ENCODE results near the gene RBM33.

The RBM33 gene

DNA sequence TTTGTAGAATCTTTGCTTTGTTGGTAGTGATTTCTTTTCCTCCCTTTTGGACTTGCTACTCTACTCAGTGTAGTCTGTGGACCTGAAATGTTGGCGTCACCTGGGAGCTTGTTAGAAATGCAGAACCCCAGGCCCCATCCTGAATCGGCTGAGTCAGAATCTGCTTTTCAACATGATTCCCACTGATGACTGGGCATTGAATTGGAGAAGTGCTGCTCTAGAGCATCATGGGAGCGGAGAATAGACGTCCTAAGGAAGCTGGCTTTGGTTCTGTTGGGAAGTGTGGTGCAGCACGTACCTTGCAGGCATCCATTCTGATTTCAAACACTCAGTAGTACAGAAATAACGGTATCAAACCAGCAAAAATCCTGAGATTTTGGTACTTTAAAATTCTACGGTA, 54.7 kb downstream of the RBM33 start:
- Histone ChIP-seq H3K36me3 (ENCODE audit: insufficient read depth, low read length) (peaks cover 6% of the 10 kb centered on the region; the same call in 1 of the 2 replicates), H3K9ac (ENCODE audit: low read depth, low read length) (no peak overlapping the region), H3K9me3 (ENCODE audit: control insufficient read depth, insufficient read depth, low read length) (no peaks in the 10 kb centered on the region), H3K4me1 (ENCODE audit: insufficient read depth, low read length) (peaks cover 9% of the 10 kb centered on the region; the same call in 1 of the 2 replicates)

DNA sequence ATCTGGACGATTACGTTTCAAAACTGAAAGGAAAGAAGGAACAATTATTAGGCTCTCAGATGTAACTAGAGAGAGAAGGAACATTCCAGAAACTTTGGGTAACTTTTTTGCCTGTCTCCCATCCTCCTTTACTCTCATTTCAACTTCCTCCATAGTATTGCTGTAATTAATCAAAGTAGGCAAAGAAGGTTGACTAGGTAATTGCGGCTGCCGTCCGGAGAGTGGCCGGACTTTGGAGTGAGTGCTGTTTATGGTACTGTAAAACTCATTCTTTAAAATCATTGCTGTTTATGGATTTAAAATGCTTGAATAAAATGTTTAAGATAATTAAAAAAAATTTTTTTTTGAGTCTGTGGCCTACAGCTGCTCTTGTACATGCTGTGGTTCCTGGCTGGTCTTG, 56.4 kb downstream of the RBM33 start:
- no peaks in the 10 kb centered on the region for H3K9me3 ChIP-seq (ENCODE audit: control insufficient read depth, insufficient read depth, low read length)
- peaks cover 6% of the 10 kb centered on the region; the same call in 1 of the 2 replicates for H3K36me3 ChIP-seq (ENCODE audit: insufficient read depth, low read length)
- no peak overlapping the region for H3K9ac ChIP-seq (ENCODE audit: low read depth, low read length)
- peaks cover 9% of the 10 kb centered on the region; the same call in 1 of the 2 replicates for H3K4me1 ChIP-seq (ENCODE audit: insufficient read depth, low read length)

DNA sequence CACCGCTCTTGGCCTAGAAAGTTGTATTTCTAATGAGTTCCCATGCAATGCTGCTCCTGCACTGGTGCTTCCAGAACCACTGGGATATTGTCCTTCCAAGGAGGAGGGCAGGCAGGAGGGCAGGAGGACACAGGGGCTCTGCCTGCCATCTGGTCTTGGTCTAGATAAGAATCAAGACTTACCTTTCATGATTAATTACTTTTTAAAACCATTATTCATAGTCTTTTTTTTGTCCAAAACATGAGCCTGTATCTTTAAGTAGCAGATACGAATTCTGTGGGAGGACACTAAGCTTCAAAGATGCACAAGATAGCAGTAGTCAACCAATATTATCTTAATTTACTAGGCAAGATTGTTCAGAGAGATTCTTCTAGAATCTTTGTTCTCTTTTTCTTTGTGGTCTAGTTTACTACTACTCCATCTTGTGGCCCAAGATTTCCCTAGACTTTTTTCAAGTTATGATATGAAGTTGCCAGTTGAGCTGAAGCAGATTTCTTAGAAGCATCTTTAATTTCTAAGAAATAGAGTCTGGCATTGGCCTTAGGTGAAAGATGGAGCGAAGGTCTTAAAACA, 57.6 kb downstream of the RBM33 start:
- peaks cover 6% of the 10 kb centered on the region; the same call in 1 of the 2 replicates for H3K36me3 ChIP-seq (ENCODE audit: insufficient read depth, low read length)
- no peak overlapping the region for H3K9ac ChIP-seq (ENCODE audit: low read depth, low read length)
- H3K4me1 ChIP-seq (ENCODE audit: insufficient read depth, low read length) = peaks cover 9% of the 10 kb centered on the region; the same call in 1 of the 2 replicates
- H3K9me3 ChIP-seq (ENCODE audit: control insufficient read depth, insufficient read depth, low read length) = no peaks in the 10 kb centered on the region

DNA sequence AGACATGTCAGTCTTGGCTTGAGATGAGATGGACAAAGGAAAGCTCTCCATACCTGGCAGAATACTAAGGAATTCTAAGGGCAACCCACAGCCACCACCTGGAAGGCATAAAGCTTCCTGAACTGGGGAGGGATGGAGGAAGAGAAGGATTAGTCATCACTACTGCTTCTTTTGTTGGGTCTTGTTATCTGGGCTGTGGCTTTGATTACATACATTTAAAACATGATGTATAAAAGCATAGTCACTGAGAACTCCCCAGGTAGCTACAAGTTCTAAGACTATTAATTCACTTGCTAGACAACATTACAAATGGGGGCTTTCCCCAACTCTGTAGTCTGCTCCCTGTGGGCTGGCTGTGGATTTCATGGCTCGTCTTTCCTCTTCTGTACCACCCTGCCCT, 58.2 kb downstream of the RBM33 start:
- peaks cover 6% of the 10 kb centered on the region; the same call in 1 of the 2 replicates for H3K36me3 ChIP-seq (ENCODE audit: insufficient read depth, low read length)
- no peak overlapping the region for H3K9ac ChIP-seq (ENCODE audit: low read depth, low read length)
- H3K4me1 ChIP-seq (ENCODE audit: insufficient read depth, low read length) = peaks cover 9% of the 10 kb centered on the region; the same call in 1 of the 2 replicates
- H3K9me3 ChIP-seq (ENCODE audit: control insufficient read depth, insufficient read depth, low read length) = no peaks in the 10 kb centered on the region

DNA sequence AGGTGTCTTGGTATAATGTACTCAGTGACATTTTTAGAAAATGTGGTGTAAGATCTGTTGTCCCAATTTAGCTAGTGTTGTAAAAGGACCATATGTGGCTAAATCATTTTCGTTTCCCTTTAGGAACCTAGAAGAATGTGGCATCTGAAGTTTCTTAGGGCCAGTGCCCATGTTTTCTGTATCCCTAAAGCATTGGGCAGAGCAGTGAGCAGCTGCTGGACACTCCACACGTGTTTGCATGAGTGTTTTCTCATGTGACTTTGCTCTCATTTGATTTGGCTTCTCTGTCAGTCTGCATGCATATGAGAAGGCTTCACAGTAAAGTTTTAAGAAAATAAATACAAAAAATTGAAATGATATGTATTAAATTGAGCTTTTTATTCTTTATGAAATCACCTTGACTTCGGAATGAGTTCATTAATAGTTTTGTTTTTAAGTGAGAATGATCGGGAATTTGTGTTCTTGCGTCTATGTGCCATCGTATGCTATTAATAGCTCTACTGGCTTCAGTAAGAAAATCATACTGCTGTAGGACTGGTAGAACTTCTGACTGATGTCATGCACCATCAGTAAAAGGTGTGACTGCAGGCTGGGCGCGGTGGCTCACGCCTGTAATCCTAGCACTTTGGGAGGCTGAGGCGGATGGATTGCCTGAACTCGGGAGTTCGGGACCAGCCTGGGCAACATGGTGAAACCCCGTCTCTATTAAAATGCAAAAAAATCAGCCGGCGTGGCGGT, 61.3 kb downstream of the RBM33 start:
- H3K9me3 ChIP-seq (ENCODE audit: control insufficient read depth, insufficient read depth, low read length) = no peaks in the 10 kb centered on the region
- H3K36me3 ChIP-seq (ENCODE audit: insufficient read depth, low read length) = peaks cover 6% of the 10 kb centered on the region; the same call in 1 of the 2 replicates
- H3K4me1 ChIP-seq (ENCODE audit: insufficient read depth, low read length) = no peaks in the 10 kb centered on the region; the same call in 1 of the 2 replicates

DNA sequence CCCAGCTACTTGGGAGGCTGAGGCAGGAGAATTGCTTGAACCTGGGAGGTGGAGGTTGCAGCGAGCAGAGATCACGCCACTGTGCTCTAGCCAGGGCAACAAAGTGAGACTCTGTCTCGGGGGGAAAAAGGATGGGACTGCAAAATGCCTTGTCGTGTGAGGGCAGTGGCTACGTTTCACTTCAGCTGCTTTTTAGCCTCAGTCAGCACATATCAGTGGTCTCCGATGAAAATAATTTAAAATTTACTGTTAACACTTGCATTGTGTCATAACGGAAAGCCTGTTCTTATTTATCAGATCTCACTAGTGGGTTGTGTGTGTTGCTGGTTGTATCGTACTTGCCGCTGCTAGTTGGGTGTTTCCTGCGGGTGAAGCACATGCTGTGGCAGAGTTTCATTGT, 61.9 kb downstream of the RBM33 start:
- H3K9me3 ChIP-seq (ENCODE audit: control insufficient read depth, insufficient read depth, low read length) = no peaks in the 10 kb centered on the region
- H3K4me1 ChIP-seq (ENCODE audit: insufficient read depth, low read length) = no peaks in the 10 kb centered on the region; the same call in 1 of the 2 replicates
- H3K9ac ChIP-seq (ENCODE audit: low read depth, low read length) = no peak overlapping the region
- peaks cover 7% of the 10 kb centered on the region for H3K36me3 ChIP-seq (ENCODE audit: insufficient read depth, low read length)

More for the DNA sequence above, 61.3 kb downstream of the RBM33 start:
- no peak overlapping the region for H3K9ac ChIP-seq (ENCODE audit: low read depth, low read length)

DNA sequence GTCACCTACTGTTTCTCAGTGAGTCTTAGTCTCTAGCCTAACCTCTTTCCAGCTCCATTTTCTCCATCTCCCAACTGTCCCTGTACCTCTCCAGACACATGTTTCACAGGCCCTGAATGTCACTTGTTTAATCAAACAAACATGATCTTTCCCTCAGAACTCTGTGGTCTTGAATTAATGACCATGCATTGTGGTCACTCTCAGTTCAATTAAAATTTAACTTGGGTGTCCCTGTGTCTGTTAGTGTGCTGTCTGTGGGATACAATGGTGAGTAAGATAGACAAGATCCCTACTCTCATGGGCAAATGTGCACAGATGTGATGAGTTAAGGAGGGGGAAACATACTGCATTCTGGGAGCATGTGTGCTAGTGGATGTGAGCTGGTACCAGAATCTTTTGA, 65.0 kb downstream of the RBM33 start:
- Histone ChIP-seq H3K9me3 (ENCODE audit: control insufficient read depth, insufficient read depth, low read length) (no peaks in the 10 kb centered on the region), H3K36me3 (ENCODE audit: insufficient read depth, low read length) (peaks cover 7% of the 10 kb centered on the region), H3K9ac (ENCODE audit: low read depth, low read length) (no peak overlapping the region), H3K4me1 (ENCODE audit: insufficient read depth, low read length) (no peaks in the 10 kb centered on the region; the same call in 1 of the 2 replicates)

DNA sequence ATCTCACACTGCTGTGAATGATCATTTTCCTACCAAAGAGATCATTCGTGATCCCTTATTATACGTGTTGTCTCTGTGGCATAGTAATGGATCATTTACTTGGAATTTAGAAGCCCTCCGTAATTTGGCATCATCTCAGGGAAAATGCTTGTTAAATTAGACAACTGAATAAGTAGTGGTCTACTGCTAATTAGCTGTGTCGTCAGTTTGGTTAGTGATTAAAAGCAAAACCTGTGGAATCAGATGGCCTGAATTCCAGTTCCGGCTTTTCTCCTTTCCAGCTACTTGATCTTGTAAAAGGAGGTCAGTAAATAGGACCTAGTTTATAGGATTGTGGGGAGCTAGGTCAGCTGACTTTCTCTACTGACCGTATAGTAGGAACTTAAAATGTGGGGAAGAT, 65.6 kb downstream of the RBM33 start:
- Histone ChIP-seq H3K36me3 (ENCODE audit: insufficient read depth, low read length) (peaks cover 7% of the 10 kb centered on the region), H3K4me1 (ENCODE audit: insufficient read depth, low read length) (no peaks in the 10 kb centered on the region; the same call in 1 of the 2 replicates), H3K9me3 (ENCODE audit: control insufficient read depth, insufficient read depth, low read length) (no peaks in the 10 kb centered on the region), H3K9ac (ENCODE audit: low read depth, low read length) (no peak overlapping the region)

DNA sequence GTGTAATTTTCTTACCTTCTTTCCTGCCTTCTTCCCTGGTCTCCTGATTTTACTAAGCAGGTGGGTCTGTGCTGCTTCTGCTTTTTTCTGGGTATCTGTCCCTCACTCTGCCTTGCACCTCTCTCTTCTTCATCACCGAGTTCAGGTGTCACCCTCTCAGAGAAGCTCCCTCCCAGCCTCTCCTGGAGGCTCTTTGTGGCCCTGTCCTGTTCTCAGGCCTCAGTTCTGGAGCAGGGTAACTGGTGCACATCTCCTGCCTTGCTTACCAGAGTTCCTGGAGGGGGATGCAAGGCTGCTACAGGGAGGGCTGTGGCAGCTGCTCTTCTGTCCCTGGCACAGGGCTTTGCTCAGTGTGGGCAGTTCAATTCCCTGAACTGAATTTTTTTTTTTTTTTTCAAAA, 66.1 kb downstream of the RBM33 start:
- no peaks in the 10 kb centered on the region for H3K9me3 ChIP-seq (ENCODE audit: control insufficient read depth, insufficient read depth, low read length)
- H3K4me1 ChIP-seq (ENCODE audit: insufficient read depth, low read length) = no peaks in the 10 kb centered on the region; the same call in 1 of the 2 replicates
- no peak overlapping the region for H3K9ac ChIP-seq (ENCODE audit: low read depth, low read length)
- peaks cover 7% of the 10 kb centered on the region for H3K36me3 ChIP-seq (ENCODE audit: insufficient read depth, low read length)

DNA sequence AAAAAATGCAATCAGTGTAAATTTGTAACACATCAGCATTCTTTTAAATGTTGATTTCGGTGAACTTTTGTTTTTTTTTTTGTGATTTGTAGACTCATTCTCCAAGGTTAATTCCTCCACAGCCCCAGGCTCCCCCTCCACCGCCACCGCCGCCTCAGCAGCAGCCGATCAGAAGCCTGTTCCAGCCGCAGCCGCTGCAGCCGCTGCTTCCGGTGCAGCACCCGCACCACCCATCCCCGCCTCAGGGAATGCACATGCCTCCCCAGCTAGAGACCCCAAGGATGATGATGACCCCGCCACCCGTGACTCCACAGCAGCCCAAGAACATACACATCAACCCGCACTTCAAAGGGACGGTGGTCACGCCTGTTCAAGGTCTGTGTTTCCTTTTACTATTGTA, 66.6 kb downstream of the RBM33 start:
- peaks cover 7% of the 10 kb centered on the region for H3K36me3 ChIP-seq (ENCODE audit: insufficient read depth, low read length)
- no peaks in the 10 kb centered on the region for H3K9me3 ChIP-seq (ENCODE audit: control insufficient read depth, insufficient read depth, low read length)
- no peaks in the 10 kb centered on the region; the same call in 1 of the 2 replicates for H3K4me1 ChIP-seq (ENCODE audit: insufficient read depth, low read length)
- H3K9ac ChIP-seq (ENCODE audit: low read depth, low read length) = no peak overlapping the region

DNA sequence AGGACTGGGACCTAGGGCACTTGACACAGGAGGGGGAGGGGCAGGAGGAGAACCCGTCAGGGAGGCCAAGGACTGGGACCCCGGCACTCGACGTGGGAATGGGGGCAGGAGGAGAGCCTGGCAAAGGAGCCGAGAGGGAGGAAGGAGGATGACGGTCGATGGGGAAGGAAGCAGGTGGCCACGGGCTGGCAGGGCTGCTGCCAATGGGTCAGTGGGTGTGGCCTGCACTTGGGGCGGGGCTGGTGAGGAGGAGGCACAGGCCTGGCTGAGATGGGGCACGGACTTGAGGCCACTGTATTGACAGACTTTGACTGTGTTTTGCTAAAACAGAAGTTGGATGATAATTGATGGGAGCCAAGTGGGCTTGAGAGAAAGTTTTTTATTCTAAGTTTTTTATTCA, 68.9 kb downstream of the RBM33 start:
- Histone ChIP-seq H3K9me3 (ENCODE audit: control insufficient read depth, insufficient read depth, low read length) (no peaks in the 10 kb centered on the region), H3K4me1 (ENCODE audit: insufficient read depth, low read length) (no peaks in the 10 kb centered on the region; the same call in 1 of the 2 replicates), H3K9ac (ENCODE audit: low read depth, low read length) (no peak overlapping the region), H3K36me3 (ENCODE audit: insufficient read depth, low read length) (peaks cover 7% of the 10 kb centered on the region)

DNA sequence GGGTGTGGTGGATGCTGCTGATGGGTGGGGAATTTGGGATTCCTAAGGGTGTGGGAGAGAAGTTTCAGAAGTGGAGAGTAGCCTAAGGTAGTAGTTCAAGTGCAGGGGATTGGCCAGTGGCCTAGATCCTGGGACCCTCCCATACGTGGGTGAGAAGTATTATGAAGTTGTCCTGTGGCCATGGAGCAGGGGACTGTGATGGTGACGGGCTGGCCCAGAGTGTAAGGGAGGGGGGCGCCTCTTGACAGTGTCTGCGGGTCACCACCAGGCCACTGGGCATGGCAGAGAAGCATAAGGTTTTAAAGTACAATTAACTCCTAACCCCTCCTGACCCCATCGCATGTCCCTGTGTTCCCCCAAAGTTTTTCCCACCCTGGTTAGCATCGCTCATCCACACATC, 70.2 kb downstream of the RBM33 start:
- H3K36me3 ChIP-seq (ENCODE audit: insufficient read depth, low read length) = peaks cover 7% of the 10 kb centered on the region
- no peaks in the 10 kb centered on the region for H3K9me3 ChIP-seq (ENCODE audit: control insufficient read depth, insufficient read depth, low read length)
- H3K4me1 ChIP-seq (ENCODE audit: insufficient read depth, low read length) = no peaks in the 10 kb centered on the region; the same call in 1 of the 2 replicates
- H3K9ac ChIP-seq (ENCODE audit: low read depth, low read length) = no peak overlapping the region

DNA sequence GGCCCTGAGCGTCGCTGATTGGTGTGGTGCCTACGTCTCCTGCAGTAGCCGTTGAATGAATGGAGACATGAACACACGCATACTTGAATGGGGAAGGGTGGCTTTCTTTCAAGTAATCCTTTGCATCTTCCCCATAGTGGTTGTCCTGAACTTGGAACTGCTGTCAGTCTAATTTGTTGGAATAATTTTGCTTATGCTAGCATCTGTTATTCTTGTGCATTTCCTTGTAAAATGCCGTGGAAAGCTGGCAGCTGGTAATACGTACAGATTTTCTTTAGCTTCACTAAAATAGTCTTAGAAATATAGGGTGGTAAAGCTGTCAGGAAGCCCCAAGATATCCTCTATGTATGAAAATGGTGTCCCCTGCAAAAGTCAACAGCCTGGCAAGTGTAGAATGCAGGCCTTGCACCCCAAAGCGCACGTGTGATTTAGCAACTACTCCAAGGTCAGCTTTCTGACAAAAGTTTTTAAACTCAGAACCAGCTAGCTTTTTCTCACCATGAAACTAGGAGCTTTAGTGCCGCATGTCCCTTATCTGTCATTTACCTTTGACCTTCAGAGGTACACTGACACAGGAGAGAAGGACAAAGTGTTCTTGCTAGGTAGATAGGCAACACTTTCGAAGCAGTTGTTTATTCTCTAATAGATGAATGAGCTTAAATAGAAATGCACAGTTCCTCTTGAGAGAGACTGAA, 70.8 kb downstream of the RBM33 start:
- no peaks in the 10 kb centered on the region; the same call in 1 of the 2 replicates for H3K4me1 ChIP-seq (ENCODE audit: insufficient read depth, low read length)
- H3K36me3 ChIP-seq (ENCODE audit: insufficient read depth, low read length) = peaks cover 7% of the 10 kb centered on the region
- H3K9me3 ChIP-seq (ENCODE audit: control insufficient read depth, insufficient read depth, low read length) = no peaks in the 10 kb centered on the region
- no peak overlapping the region for H3K9ac ChIP-seq (ENCODE audit: low read depth, low read length)

DNA sequence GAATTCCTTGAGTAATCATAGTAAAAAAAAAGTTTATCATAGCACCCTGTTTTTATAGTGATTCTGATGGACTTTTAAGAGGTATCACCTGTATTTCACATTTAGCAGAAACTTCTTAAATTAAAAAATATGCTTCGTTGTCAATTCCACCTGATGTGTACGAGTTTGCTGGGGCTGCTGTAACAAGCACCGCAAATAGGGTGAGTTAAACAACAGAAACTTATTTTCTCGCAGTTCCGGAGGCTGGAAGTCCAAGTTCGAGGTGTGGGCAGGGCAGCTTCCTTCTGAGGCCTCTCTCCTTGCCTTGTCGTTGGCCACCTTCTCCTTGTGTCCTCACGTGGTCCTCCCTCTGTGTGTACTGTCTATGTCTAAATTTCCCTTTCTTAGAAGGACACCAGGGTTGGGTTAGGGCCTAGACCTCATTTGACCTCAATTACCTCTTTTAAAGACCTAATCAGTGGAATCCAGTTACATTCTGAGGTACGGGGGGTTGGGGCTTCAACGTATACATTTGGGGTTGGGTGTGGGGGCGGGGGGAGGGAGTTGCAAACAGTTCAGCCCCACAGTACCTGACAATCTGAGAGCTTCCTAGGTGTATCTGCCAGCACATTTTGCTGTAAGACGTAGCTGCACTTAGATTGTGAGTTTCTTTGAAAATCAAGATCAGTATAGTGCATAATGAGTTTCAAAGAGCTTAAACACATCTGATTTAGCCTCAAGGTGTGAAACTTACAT, 72.7 kb downstream of the RBM33 start:
- H3K36me3 ChIP-seq (ENCODE audit: insufficient read depth, low read length) = no peaks in the 10 kb centered on the region; the same call in 1 of the 2 replicates
- H3K4me1 ChIP-seq (ENCODE audit: insufficient read depth, low read length) = no peaks in the 10 kb centered on the region
- no peak overlapping the region for H3K9ac ChIP-seq (ENCODE audit: low read depth, low read length)
- H3K9me3 ChIP-seq (ENCODE audit: control insufficient read depth, insufficient read depth, low read length) = no peaks in the 10 kb centered on the region

All from ES-I3 (cell line).